Hindlimb muscle (tissue), 1 donor: ENCODE measurements around the gene BICDL1. TPM values are rescaled to one million over a fixed set of nuclear protein-coding genes. Genes with fewer than 3 reads are reported as not detected.
"Not testable (repeated sequence)": the region's sequence is repeated elsewhere in the genome, so short reads cannot be mapped to it uniquely, and the experiment has no call there.

Source experiments
- DNase-seq: peaks from one replicate; pipeline ENCODE4 v3.0.0-alpha.2; 2013
- polyA plus RNA-seq: library from polyadenylated mRNA; unstranded; fragments of 120-200 nt; gene quantifications from one replicate; pipeline ENCODE4 v1.2.1, GENCODE V29; 2013; ENCODE audit not compliant: insufficient read length

Gene BICDL1
- polyA plus RNA-seq, 1 donor: 3.6 TPM

GRCh38 chr12:120006258-120006975, 17.4 kb downstream of the BICDL1 start:
- no peak for DNase-seq

- DNase-seq: no peak
Observed at GRCh38 chr12:120007272-120007671, 18.2 kb downstream of the BICDL1 start.

DNA sequence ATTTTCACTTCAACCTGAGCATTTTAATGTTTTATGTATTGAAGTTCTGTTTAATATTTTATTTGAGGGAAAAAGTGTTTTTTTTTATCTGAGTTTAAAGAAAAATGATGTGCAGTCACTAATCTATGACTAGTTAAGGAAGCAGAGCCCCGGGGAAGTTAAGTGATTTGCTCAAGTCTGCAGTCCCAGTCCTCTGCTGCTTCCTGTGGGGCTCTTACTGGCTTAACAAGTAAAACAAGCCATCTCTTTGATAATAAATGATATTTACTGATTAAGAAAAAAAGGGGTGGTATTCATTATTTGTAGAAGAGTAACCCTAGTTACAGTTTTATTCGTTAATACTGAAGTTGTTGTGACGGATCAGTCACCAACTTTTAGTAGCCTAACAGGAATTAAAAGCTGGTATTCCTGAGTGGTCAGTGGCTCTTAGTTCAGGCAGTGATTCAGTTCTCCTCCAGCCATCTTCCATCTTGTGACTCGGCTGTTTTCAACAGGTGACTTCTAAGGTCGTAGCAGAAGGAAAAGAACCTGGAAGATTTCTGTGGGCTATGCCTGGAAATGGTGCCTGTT, 21.7 kb downstream of the BICDL1 start:
- DNase-seq: no peak

DNA sequence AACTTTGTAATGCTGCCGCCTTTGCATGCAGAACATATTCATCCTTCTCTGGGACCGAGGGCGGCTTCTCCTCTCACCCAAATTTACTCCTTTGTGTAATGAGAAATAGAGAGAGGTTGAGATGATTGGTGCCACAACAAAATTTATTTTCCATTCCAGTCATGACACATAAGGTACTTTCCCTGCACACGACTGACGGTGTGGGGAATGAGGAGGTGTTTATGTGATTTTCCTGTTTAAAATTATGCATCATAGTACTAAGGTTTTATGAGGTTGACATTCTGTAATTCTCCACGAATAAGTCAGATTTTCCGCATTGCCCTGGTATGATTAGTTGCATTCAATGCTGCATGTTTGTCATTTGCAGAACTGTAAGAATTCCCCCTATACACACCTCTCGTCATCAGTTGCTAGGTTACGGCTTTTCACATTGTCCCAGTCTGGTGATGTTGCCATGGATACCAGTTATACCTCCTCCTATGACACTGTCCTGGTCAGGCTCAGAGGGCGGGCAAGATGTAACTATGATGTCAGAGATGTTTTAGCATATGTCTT, 23.1 kb downstream of the BICDL1 start:
- no peak for DNase-seq

DNA sequence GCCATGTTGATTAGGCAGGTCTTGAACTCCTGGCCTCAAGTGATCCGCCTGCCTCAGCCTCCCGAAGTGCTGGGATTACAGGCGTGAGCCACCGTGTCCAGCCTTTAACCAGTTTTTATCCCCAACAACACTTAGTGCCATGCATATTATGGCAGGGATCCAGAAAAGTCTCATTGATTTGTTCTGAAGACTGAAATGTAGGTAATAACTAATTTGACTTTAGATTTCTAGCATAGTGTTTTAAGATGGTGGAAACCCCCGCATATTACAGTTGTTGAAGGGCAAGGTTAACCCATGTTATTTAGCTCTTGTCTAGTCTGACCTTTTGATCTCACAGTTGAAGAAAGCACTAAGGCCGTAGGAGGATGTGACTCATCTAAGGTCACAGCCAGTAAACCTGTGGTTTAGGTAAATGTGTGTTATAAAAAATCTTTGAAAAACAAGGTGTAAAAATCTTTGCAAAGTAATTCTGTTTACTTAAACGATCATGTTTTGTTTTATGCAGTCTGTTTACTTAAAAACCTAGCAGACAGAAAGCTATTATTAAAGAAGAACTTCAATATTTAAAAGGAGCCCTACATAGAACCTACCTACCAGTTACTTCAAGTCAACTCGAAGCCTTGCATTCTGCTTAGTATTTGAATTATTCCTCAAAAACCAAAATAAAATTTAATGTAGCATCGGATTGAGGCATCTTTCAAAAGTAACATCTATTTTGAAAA, 24.8 kb downstream of the BICDL1 start:
- no peak for DNase-seq

- not testable (repeated sequence) for DNase-seq
Observed at GRCh38 chr12:120014381-120014735, 25.3 kb downstream of the BICDL1 start.

GRCh38 chr12:120015313-120015712, 26.3 kb downstream of the BICDL1 start:
- no peak for DNase-seq

- not testable (repeated sequence) for DNase-seq
Observed at GRCh38 chr12:120016199-120016598, 27.2 kb downstream of the BICDL1 start.

DNA sequence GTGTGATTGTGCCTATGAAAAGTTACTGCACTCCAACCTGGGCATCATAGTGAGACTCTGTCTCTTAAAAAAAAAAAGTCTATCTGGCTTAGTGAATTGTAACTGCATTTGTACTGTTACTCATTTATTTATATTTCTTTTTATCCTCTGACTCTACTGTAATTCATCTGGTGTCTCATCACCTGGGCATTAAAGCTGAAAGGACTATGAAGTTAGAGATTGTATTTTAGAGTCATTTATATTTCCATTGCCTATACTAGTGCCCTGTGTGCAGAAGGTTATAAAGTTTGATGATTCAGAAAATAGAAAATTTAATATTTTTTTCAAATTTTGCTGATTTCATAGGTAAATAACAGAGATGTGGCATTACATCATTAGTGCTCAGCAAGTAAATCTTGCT, 30.2 kb downstream of the BICDL1 start:
- DNase-seq: no peak

GRCh38 chr12:120019938-120020337, 30.9 kb downstream of the BICDL1 start:
- no peak for DNase-seq

GRCh38 chr12:120024193-120024592, 35.2 kb downstream of the BICDL1 start:
- no peak for DNase-seq

DNA sequence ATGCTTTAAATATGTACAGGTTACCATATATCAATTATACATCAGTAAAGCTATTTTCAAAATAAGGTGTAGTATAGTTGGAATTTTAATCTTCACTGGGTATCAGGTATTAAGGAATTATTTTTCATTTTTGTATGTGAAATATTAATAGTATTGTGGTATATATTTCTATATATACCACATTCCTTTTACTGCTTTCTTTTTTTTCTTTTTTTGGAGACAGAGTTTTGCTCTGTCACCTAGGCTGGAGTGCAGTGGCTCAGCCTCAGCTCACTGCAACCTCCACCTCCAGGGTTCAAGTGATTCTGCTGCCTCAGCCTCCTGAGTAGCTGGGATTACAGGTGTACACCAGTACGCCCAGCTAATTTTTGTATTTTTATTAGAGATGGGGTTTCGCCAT, 36.6 kb downstream of the BICDL1 start:
- no peak for DNase-seq

- no peak for DNase-seq
Observed at GRCh38 chr12:120032242-120032641, 43.2 kb downstream of the BICDL1 start.

GRCh38 chr12:120037851-120038250, 48.8 kb downstream of the BICDL1 start:
- no peak for DNase-seq

DNA sequence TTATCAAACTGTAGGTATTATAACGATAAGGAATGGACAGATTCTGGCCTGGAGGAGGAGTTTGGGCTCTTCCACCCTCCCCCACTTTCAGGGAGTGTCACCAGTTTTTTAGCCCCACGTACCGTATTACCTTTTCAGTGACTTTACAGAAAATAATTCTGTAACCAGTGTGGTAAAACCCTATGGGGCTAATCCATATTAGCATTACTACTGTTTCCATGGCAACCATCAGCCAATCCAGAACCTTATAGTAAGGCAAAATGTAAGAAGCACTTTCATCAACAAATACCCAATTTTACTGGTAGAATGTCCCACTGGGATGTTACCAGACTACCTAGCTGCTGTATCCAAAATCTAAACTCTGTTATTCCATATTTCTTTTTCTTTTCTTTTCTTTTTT, 50.7 kb downstream of the BICDL1 start:
- no peak for DNase-seq

GRCh38 chr12:120041386-120042231, 52.6 kb downstream of the BICDL1 start:
- DNase-seq: no peak

GRCh38 chr12:120045367-120045766, 56.3 kb downstream of the BICDL1 start:
- not testable (repeated sequence) for DNase-seq

DNA sequence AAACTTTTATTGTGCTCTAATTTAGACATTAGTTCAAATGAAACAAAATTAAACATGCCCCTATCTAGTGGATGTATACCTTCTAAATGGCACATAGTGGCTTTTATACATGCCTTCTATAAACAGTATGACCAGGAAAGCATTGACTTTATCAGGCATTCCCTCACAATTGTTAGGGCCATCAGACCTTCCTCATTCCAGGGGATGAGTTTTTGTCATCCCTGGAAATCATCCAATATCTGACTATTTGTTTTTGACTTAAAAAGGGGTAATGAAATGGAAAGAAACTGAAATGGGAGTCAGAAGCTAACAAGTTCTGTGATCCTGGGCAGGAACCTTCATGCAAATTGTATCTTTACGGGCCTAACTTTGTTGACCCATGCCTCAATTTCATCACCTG, 58.0 kb downstream of the BICDL1 start:
- DNase-seq: no peak

GRCh38 chr12:120048263-120048662, 59.2 kb downstream of the BICDL1 start:
- DNase-seq: no peak

DNA sequence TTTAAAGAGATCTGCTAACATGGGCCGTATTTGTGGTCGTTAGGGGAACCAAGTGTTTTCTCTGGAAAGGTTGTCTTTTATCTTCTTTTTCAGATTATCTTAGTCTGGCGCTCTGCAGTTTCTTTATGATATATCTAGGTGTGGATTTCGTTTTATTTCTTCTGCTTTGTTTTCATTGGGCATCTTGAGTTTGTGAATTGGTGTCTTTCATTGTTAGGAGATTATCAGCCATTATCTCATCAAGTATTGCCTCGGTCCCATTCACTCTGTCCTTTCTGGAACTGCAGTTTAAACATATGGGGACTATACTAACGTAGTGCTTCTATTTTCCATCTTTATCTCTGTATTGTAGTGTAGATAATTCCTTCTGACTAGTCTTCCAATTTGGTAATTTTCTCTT, 60.4 kb downstream of the BICDL1 start:
- DNase-seq: no peak

DNA sequence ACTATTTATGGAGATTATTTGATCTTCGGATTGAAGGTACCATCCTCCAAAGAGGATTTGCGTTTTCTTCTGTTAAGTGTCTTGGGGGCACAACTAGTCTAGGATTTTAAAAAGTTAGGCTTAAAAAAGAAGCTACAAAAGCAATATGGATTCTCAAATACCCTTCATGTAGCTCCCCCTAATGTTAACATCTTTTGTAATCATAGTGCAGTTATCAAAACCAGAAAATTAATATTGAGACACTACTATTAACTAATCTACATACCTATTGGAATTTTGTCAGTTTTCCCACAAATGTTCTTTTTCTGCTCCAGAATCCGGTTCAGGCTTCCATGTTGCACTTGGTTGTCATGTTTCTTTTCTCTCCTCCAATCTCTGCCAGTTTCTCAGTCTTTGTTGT, 62.5 kb downstream of the BICDL1 start:
- DNase-seq: no peak

- DNase-seq: no peak
Observed at GRCh38 chr12:120054293-120054692, 65.3 kb downstream of the BICDL1 start.
